Neural crest cell (in vitro differentiated cells): ENCODE data around the gene ZNF91. TPM values are rescaled to one million over a fixed set of nuclear protein-coding genes. Genes with fewer than 3 reads are reported as not detected.

Source experiments
- DNase-seq: peaks from one replicate; pipeline ENCODE4 v3.0.0; 2021; ENCODE audit warnings: low read depth, mixed read lengths, low spot score
- H3K27ac Mint-ChIP-seq: one replicate; pipeline ENCODE4 v1.8.0; 2021; ENCODE audit warnings: mild to moderate bottlenecking, mixed read lengths; ENCODE audit not compliant: unreplicated experiment
- H3K27me3 Mint-ChIP-seq: 2 replicates; pipeline ENCODE4 v1.8.0; 2021; ENCODE audit warnings: low read depth, mild to moderate bottlenecking, mixed read lengths
- H3K36me3 Mint-ChIP-seq: 2 replicates; pipeline ENCODE4 v1.8.0; 2021; ENCODE audit warnings: low read depth, mild to moderate bottlenecking, mixed read lengths
- H3K4me1 Mint-ChIP-seq: 2 replicates; pipeline ENCODE4 v1.8.0; 2021; ENCODE audit warnings: mixed read lengths
- H3K4me3 Mint-ChIP-seq: one replicate; pipeline ENCODE4 v1.8.0; 2021; ENCODE audit warnings: mild to moderate bottlenecking, mixed read lengths
- H3K9me3 Mint-ChIP-seq: 2 replicates; pipeline ENCODE4 v1.8.0; 2021; ENCODE audit warnings: mixed read lengths
- CTCF ChIP-seq: fragments of 200-600 bp; sonication (generic); conservative IDR thresholded peaks from 2 replicates; pipeline ENCODE4 v1.5.0; 2021; ENCODE audit warnings: antibody characterized with exemption, mild to moderate bottlenecking
- long read RNA-seq: library from polyadenylated mRNA; unstranded; transcript quantifications from one replicate; pipeline ENCODE4 v2.0.0, GENCODE V29; 2020
- total RNA-seq: library from RNA; stranded (reverse); gene quantifications from 2 replicates; pipeline ENCODE4 v1.2.1, GENCODE V29; 2021

Gene ZNF91
- total RNA-seq: 73.7 and 78.1 TPM in 2 replicates
- long read RNA-seq, full-length matches to known transcripts: 32 of 48 reads
- long read RNA-seq, partial matches to known transcripts: 0 of 48 reads
- long read RNA-seq, other reads (novel, unspliced or antisense): 16 of 48 reads

GRCh38 chr19:23395041-23395721 is at the start of gene ZNF91:
Gene ZNF91 (minus strand): TSS chr19:23395471. CDS start chr19:23395354, 117 bp downstream.
- no peak for TF ChIP-seq CTCF
- H3K4me3 Mint-ChIP-seq: peak within 1 kb of the TSS; percentile 100
- DNase-seq: peak; percentile 80
- H3K4me1 Mint-ChIP-seq: peaks cover 20% of the 10 kb centered on the region
- peaks cover 2% of the 10 kb centered on the region for H3K27me3 Mint-ChIP-seq
- peaks cover 41% of the 10 kb centered on the region for H3K36me3 Mint-ChIP-seq
- H3K9me3 Mint-ChIP-seq: no peaks in the 10 kb centered on the region
- H3K27ac Mint-ChIP-seq: peak within 1 kb of the TSS; percentile 100

GRCh38 chr19:23440791-23441190 is 45.5 kb upstream of the ZNF91 start:
- no peak overlapping the region for H3K4me3 Mint-ChIP-seq
- H3K4me1 Mint-ChIP-seq: no peaks in the 10 kb centered on the region
- H3K36me3 Mint-ChIP-seq: peaks cover 25% of the 10 kb centered on the region
- H3K27ac Mint-ChIP-seq: no peak overlapping the region
- no peak for DNase-seq
- peak; percentile 53 for TF ChIP-seq CTCF
- H3K9me3 Mint-ChIP-seq: peaks cover 24% of the 10 kb centered on the region
- H3K27me3 Mint-ChIP-seq: no peaks in the 10 kb centered on the region

GRCh38 chr19:23440207-23440606 is 44.9 kb upstream of the ZNF91 start:
- Mint-ChIP-seq H3K4me3 (no peak overlapping the region), H3K27ac (no peak overlapping the region), H3K4me1 (no peaks in the 10 kb centered on the region), H3K27me3 (no peaks in the 10 kb centered on the region), H3K9me3 (peaks cover 24% of the 10 kb centered on the region), H3K36me3 (peaks cover 25% of the 10 kb centered on the region)
- no peak for TF ChIP-seq CTCF
- DNase-seq: no peak

GRCh38 chr19:23439623-23440022 is 44.4 kb upstream of the ZNF91 start:
- H3K4me1 Mint-ChIP-seq: no peaks in the 10 kb centered on the region
- peak; percentile 37 for TF ChIP-seq CTCF
- H3K27me3 Mint-ChIP-seq: no peaks in the 10 kb centered on the region
- H3K9me3 Mint-ChIP-seq: peaks cover 24% of the 10 kb centered on the region
- H3K4me3 Mint-ChIP-seq: no peak overlapping the region
- DNase-seq: no peak
- H3K36me3 Mint-ChIP-seq: peaks cover 25% of the 10 kb centered on the region
- no peak overlapping the region for H3K27ac Mint-ChIP-seq

- Mint-ChIP-seq H3K9me3 (peaks cover 19% of the 10 kb centered on the region), H3K27me3 (no peaks in the 10 kb centered on the region)
These were observed 42.6 kb upstream of the ZNF91 start for GRCh38 chr19:23437901-23438300.

More at GRCh38 chr19:23437901-23438300, 42.6 kb upstream of the ZNF91 start:
- DNase-seq: no peak
- Mint-ChIP-seq H3K27ac (no peak overlapping the region), H3K4me1 (no peaks in the 10 kb centered on the region), H3K36me3 (peaks cover 25% of the 10 kb centered on the region), H3K4me3 (no peak overlapping the region)
- peak; percentile 16 for TF ChIP-seq CTCF
